ENCODE results near the gene GLA. TPM values are rescaled to one million over a fixed set of nuclear protein-coding genes. Genes with fewer than 3 reads are reported as not detected.
A peak's percentile ranks its signal among the peaks of the same experiment; 100 is the strongest.

The GLA gene
- polyA plus RNA-seq, 4 donors: 15.9 to 286 (median 33.6) TPM

DNA sequence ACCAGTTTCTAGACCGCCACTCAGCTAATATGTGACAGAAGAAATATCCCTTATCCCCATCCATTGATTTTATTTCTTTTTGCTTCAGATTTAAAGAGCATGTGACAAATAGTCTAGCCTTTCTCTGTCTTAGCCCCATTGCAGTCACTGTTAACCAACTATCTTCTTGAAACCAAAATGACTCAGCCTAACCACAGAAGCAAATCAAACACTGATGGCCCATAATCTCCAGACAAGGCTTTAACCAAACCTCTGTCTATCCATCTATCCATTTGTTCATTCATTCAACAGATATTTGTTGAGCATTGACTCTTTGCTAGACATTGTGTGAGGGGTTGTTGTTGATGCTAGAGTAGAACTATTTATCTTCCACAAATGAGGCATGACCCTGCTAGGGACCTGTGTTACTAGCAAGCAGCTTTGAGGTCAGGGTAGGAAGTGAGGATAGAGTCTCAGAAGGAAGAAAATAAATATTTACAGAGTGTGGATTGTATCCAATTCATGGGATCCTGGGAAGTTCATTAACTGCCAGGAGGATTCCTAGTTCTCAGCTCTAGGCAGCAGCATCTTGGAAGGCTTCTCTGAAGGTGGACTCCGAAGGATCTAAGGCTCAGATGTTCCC lies 22.8 kb upstream of the GLA start:
- FAIRE-seq: no peak
- H3K36me3 ChIP-seq (ENCODE audit: control insufficient read depth in 3 of 3, insufficient read depth in 2 of 3, low read depth in 1 of 3, low read length in 3 of 3): peaks cover 0 to 4% (median 0%) of the 10 kb centered on the region in 3 donors
- no peaks in the 10 kb centered on the region for H3K4me1 ChIP-seq (ENCODE audit: control insufficient read depth in 3 of 3, insufficient read depth in 2 of 3, low read depth in 1 of 3, low read length in 2 of 3)
- peaks cover 0 to 5% of the 10 kb centered on the region in 2 donors for H3K9me3 ChIP-seq (ENCODE audit: control insufficient read depth in 2 of 2, insufficient read depth in 1 of 2, low read depth in 1 of 2, low read length in 1 of 2)
- H3K27me3 ChIP-seq (ENCODE audit: control insufficient read depth in 3 of 3, insufficient read depth in 3 of 3, low read length in 3 of 3): no peaks in the 10 kb centered on the region
- H3K4me3 ChIP-seq (ENCODE audit: low read depth in 1 of 3, low read length in 3 of 3): no peak overlapping the region
- 60 to 100% (median 84%) methylated on average over 2 of the region's 2 CpGs for WGBS, 3 donors
- no peak overlapping the region for H3K27ac ChIP-seq (ENCODE audit: low read depth in 1 of 3, low read length in 2 of 3)
- no peak for DNase-seq

DNA sequence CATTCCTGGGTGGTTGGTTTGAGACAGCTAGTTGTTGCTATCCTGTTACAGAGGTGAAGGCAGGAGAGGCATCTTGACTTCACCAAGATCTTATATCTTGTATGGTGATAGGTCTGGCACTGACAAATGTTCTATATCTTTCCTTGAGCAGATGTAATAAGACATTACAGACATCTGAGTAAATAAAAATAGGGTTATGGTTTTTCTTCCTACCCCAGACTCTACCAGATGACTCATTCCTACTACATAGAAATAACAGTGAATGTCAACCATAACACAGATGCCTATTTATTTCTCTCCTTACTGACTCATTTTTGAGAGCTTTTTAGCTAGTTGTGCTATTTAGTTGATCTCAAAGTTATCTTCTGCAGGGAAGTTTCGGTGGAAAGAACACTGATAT lies 22.2 kb upstream of the GLA start:
- Histone ChIP-seq H3K9me3 (ENCODE audit: control insufficient read depth in 2 of 2, insufficient read depth in 1 of 2, low read depth in 1 of 2, low read length in 1 of 2) (peaks cover 0 to 5% of the 10 kb centered on the region in 2 donors), H3K27me3 (ENCODE audit: control insufficient read depth in 3 of 3, insufficient read depth in 3 of 3, low read length in 3 of 3) (no peaks in the 10 kb centered on the region), H3K4me3 (ENCODE audit: low read depth in 1 of 3, low read length in 3 of 3) (no peak overlapping the region), H3K36me3 (ENCODE audit: control insufficient read depth in 3 of 3, insufficient read depth in 2 of 3, low read depth in 1 of 3, low read length in 3 of 3) (peaks cover 0 to 4% (median 0%) of the 10 kb centered on the region in 3 donors), H3K27ac (ENCODE audit: low read depth in 1 of 3, low read length in 2 of 3) (no peak overlapping the region), H3K4me1 (ENCODE audit: control insufficient read depth in 3 of 3, insufficient read depth in 2 of 3, low read depth in 1 of 3, low read length in 2 of 3) (no peaks in the 10 kb centered on the region)
- FAIRE-seq (no peak), DNase-seq (no peak)
- WGBS, 3 donors: 53 to 91% (median 57%) methylated on average over 1 of the region's 1 CpG

DNA sequence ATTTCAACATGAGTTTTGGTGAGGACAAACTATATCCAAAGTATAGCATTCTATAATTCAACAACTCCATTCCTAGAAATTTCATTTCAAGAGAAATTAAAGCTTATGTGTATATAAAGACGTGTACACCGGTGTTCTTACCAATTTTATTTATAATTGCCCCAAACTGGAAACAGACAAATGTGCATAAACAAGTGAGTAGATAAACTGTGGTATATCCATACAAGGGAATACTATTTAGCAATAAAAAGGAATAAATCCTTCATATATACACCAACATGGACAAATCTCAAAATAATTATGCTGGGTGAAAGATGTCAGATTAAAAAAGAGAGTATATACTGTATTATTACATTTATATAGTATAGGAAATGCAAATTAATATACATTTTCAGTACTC lies 20.2 kb upstream of the GLA start:
- Histone ChIP-seq H3K4me1 (ENCODE audit: control insufficient read depth in 3 of 3, insufficient read depth in 2 of 3, low read depth in 1 of 3, low read length in 2 of 3) (no peaks in the 10 kb centered on the region), H3K27me3 (ENCODE audit: control insufficient read depth in 3 of 3, insufficient read depth in 3 of 3, low read length in 3 of 3) (no peaks in the 10 kb centered on the region), H3K36me3 (ENCODE audit: control insufficient read depth in 3 of 3, insufficient read depth in 2 of 3, low read depth in 1 of 3, low read length in 3 of 3) (peaks cover 0 to 7% (median 0%) of the 10 kb centered on the region in 3 donors), H3K9me3 (ENCODE audit: control insufficient read depth in 2 of 2, insufficient read depth in 1 of 2, low read depth in 1 of 2, low read length in 1 of 2) (peaks cover 0 to 5% of the 10 kb centered on the region in 2 donors), H3K4me3 (ENCODE audit: low read depth in 1 of 3, low read length in 3 of 3) (no peak overlapping the region), H3K27ac (ENCODE audit: low read depth in 1 of 3, low read length in 2 of 3) (no peak overlapping the region)
- no peak for FAIRE-seq
- WGBS, 3 donors: 86 to 95% (median 93%) methylated on average over 2 of the region's 2 CpGs
- no peak for DNase-seq

DNA sequence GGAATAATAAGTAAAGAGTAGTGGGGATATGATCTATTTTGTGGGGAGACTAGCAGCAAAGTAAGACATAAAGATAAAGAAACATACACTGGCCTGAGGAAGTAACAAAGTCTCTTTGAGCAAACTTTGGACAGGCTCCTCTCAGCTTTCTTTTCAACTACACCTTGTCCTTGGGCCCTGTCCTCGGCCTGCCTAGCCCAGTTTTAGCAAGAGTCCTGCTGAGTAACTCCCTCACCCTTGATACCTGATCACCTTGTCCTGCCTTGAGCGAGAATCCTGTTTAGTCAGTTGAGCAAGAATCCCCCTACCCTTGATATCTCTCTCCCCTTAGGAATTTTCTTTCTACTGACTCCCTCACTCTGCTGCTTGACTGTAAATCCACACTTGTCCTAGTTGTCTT lies 11.8 kb upstream of the GLA start:
- peak; percentile 56 to 81 for DNase-seq
- no peaks in the 10 kb centered on the region for H3K27me3 ChIP-seq (ENCODE audit: control insufficient read depth in 3 of 3, insufficient read depth in 3 of 3, low read length in 3 of 3)
- no peak for FAIRE-seq
- H3K9me3 ChIP-seq (ENCODE audit: control insufficient read depth in 2 of 2, insufficient read depth in 1 of 2, low read depth in 1 of 2, low read length in 1 of 2): no peaks in the 10 kb centered on the region
- no peak overlapping the region for H3K4me3 ChIP-seq (ENCODE audit: low read depth in 1 of 3, low read length in 3 of 3)
- 24 to 75% (median 32%) methylated on average over 2 of the region's 2 CpGs for WGBS, 3 donors
- H3K36me3 ChIP-seq (ENCODE audit: control insufficient read depth in 3 of 3, insufficient read depth in 2 of 3, low read depth in 1 of 3, low read length in 3 of 3): peaks cover 0 to 3% (median 0%) of the 10 kb centered on the region in 3 donors
- peak overlapping the region in 2 of 3 donors; percentile 5 to 88 for H3K27ac ChIP-seq (ENCODE audit: low read depth in 1 of 3, low read length in 2 of 3)
- H3K4me1 ChIP-seq (ENCODE audit: control insufficient read depth in 3 of 3, insufficient read depth in 2 of 3, low read depth in 1 of 3, low read length in 2 of 3): peaks cover 0 to 33% (median 0%) of the 10 kb centered on the region in 3 donors

DNA sequence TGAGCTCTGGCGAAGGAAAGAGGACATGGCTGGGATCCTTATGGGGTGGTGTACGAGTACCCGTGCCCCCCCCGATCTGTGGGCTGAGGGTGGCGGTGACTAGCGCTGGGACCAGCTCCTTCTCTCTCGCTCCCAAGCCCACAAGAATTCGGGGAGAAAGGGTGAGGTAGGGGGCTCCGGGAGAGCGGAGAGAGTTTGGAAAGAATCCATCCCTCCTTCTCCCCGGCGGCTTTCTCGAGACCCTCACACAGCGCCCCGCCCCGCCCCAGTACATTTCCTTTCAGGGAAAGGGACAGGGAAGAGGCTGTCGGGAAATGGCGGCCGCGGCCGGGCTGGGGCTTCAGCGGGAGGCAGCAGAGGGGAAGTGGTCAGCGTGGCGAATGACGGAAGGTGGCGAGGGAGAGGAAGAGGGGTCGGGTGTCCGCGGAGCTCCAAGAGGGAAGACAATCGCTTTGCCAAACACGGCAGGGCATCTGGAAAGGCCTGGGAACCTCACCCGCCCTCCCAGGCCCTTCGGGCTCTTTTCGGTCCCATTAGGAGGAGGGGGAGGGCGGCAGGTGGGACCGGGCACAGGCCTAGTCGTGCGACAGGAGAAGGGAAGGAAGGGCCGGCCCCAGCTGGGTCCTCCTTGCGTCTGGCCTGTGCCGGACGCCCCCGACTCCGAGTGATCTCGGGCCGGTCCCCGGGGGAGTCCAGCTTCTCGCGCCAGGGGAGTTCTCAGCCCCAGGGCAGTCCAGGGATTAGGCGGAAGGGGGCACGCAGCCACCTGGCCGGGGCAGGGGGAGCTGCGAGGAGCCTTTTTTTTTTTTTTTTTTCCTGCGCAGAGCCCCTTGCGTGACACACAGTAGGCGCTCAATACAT lies 10.5 kb upstream of the GLA start:
- H3K36me3 ChIP-seq (ENCODE audit: control insufficient read depth in 3 of 3, insufficient read depth in 2 of 3, low read depth in 1 of 3, low read length in 3 of 3): no peaks in the 10 kb centered on the region
- FAIRE-seq: no peak

DNA sequence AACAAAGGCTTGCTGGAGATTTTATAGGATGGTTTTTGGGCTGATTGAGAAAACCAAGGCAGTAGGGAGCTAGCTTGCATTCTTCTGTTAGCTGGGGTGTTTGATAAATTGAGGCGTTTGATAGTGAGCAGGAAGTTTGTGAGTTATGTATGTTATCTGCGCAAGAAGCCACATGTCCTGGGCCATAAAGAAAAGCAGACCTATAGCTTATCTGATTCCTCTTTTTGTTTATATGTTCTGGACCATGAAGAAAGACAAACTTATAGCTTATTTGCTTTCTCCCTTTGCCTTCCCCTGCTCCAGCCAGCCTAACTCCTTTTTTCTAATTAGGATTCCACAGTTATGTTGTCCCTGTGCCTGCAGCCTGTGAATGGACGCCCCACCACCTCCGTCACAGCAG lies 9.5 kb upstream of the GLA start:
- no peak for DNase-seq
- WGBS, 3 donors: 47 to 68% (median 61%) methylated on average over 4 of the region's 4 CpGs

More for the DNA sequence above, 10.5 kb upstream of the GLA start:
- H3K9me3 ChIP-seq (ENCODE audit: control insufficient read depth in 2 of 2, insufficient read depth in 1 of 2, low read depth in 1 of 2, low read length in 1 of 2): no peaks in the 10 kb centered on the region
- no peaks in the 10 kb centered on the region for H3K27me3 ChIP-seq (ENCODE audit: control insufficient read depth in 3 of 3, insufficient read depth in 3 of 3, low read length in 3 of 3)
- peak overlapping the region; percentile 37 to 67 (median 54) for H3K4me3 ChIP-seq (ENCODE audit: low read depth in 1 of 3, low read length in 3 of 3)
- WGBS, 3 donors: 1 to 24% (median 21%) methylated on average over 18 to 54 of the region's 56 CpGs
- H3K4me1 ChIP-seq (ENCODE audit: control insufficient read depth in 3 of 3, insufficient read depth in 2 of 3, low read depth in 1 of 3, low read length in 2 of 3): peaks cover 0 to 33% (median 0%) of the 10 kb centered on the region in 3 donors
- DNase-seq: peak; percentile 20 to 64
- peak overlapping the region; percentile 49 to 92 (median 88) for H3K27ac ChIP-seq (ENCODE audit: low read depth in 1 of 3, low read length in 2 of 3)

DNA sequence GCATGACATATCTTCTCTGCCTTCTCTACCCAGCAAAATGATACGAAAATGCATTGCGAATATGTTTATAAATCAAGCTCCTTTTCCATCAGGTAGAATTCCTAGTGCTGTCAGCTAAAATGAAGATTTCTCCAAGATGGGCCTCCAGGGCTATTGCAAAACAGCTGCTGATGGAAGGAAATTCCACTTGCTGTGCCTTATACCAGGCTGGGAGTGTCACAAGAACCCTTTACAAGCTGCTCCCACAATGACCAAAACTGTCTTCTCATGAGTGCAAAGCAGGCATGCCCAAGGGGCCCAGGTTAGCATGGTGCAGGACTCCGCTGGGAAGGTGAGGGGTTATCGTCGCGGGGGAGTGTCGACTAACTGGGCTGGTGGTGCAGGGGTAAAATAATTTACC lies 9.0 kb upstream of the GLA start:
- Histone ChIP-seq H3K4me1 (ENCODE audit: control insufficient read depth in 3 of 3, insufficient read depth in 2 of 3, low read depth in 1 of 3, low read length in 2 of 3) (peaks cover 0 to 36% (median 0%) of the 10 kb centered on the region in 3 donors), H3K9me3 (ENCODE audit: control insufficient read depth in 2 of 2, insufficient read depth in 1 of 2, low read depth in 1 of 2, low read length in 1 of 2) (no peaks in the 10 kb centered on the region), H3K27me3 (ENCODE audit: control insufficient read depth in 3 of 3, insufficient read depth in 3 of 3, low read length in 3 of 3) (no peaks in the 10 kb centered on the region), H3K27ac (ENCODE audit: low read depth in 1 of 3, low read length in 2 of 3) (peak overlapping the region in 1 of 3 donors; percentile 88), H3K36me3 (ENCODE audit: control insufficient read depth in 3 of 3, insufficient read depth in 2 of 3, low read depth in 1 of 3, low read length in 3 of 3) (peaks cover 2 to 14% (median 5%) of the 10 kb centered on the region in 3 donors), H3K4me3 (ENCODE audit: low read depth in 1 of 3, low read length in 3 of 3) (no peak overlapping the region)
- FAIRE-seq (no peak), DNase-seq (no peak)
- 88 to 96% (median 92%) methylated on average over 7 of the region's 7 CpGs for WGBS, 3 donors

More for the DNA sequence above, 9.5 kb upstream of the GLA start:
- Histone ChIP-seq H3K27me3 (ENCODE audit: control insufficient read depth in 3 of 3, insufficient read depth in 3 of 3, low read length in 3 of 3) (no peaks in the 10 kb centered on the region), H3K9me3 (ENCODE audit: control insufficient read depth in 2 of 2, insufficient read depth in 1 of 2, low read depth in 1 of 2, low read length in 1 of 2) (no peaks in the 10 kb centered on the region), H3K36me3 (ENCODE audit: control insufficient read depth in 3 of 3, insufficient read depth in 2 of 3, low read depth in 1 of 3, low read length in 3 of 3) (peaks cover 0 to 9% (median 5%) of the 10 kb centered on the region in 3 donors), H3K27ac (ENCODE audit: low read depth in 1 of 3, low read length in 2 of 3) (peak overlapping the region in 2 of 3 donors; percentile 57 to 88), H3K4me3 (ENCODE audit: low read depth in 1 of 3, low read length in 3 of 3) (no peak overlapping the region), H3K4me1 (ENCODE audit: control insufficient read depth in 3 of 3, insufficient read depth in 2 of 3, low read depth in 1 of 3, low read length in 2 of 3) (peaks cover 0 to 33% (median 0%) of the 10 kb centered on the region in 3 donors)
- FAIRE-seq: no peak
